HepG2 (cell line): ENCODE measurements around the gene CDR2L. TPM values are rescaled to one million over a fixed set of nuclear protein-coding genes. Genes with fewer than 3 reads are reported as not detected.

Experiments
- CAMTA2 ChIP-seq: sonication (generic); formaldehyde crosslinking; IDR thresholded peaks from 2 replicates; pipeline ENCODE4 v1.4.0; 2020; ENCODE audit warnings: mild to moderate bottlenecking, missing genetic modification reagents, borderline replicate concordance
- CREB1 ChIP-seq, 2 experiments: fragments of 450-650 bp in 1 of 2; IDR thresholded peaks; 2 replicates each; pipeline ENCODE4 v1.6.1; 2016 to 2017; ENCODE audit warnings: control low read depth in 1 of 2, mild to moderate bottlenecking in 1 of 2, missing compliant biosample characterization in 1 of 2, missing genetic modification characterization in 1 of 2
- KDM3A ChIP-seq: IDR thresholded peaks from 2 replicates; pipeline ENCODE4 v1.6.1; 2018; ENCODE audit warnings: low read depth, missing compliant biosample characterization
- NCOA1 ChIP-seq: sonication (generic); formaldehyde crosslinking; IDR thresholded peaks from 2 replicates; pipeline ENCODE4 v1.9.0; 2021; ENCODE audit warnings: missing genetic modification reagents
- NFKB2 ChIP-seq: sonication (generic); formaldehyde crosslinking; IDR thresholded peaks from 2 replicates; pipeline ENCODE4 v1.4.0; 2020; ENCODE audit warnings: missing genetic modification reagents, borderline replicate concordance
- THAP8 ChIP-seq: sonication (generic); formaldehyde crosslinking; IDR thresholded peaks from 2 replicates; pipeline ENCODE4 v1.5.1; 2020; ENCODE audit warnings: missing genetic modification reagents, mild to moderate bottlenecking, borderline replicate concordance
- YEATS4 ChIP-seq: sonication (generic); formaldehyde crosslinking; IDR thresholded peaks from 2 replicates; pipeline ENCODE4 v1.4.0; 2020; ENCODE audit warnings: missing genetic modification reagents, borderline replicate concordance
- ZBTB4 ChIP-seq: sonication (generic); formaldehyde crosslinking; IDR thresholded peaks from 2 replicates; pipeline ENCODE4 v1.4.0; 2020; ENCODE audit warnings: missing genetic modification reagents, mild to moderate bottlenecking, borderline replicate concordance
- ZNF276 ChIP-seq: sonication (generic); formaldehyde crosslinking; IDR thresholded peaks from 2 replicates; pipeline ENCODE4 v1.4.0; 2020; ENCODE audit warnings: mild to moderate bottlenecking, low read depth, missing genetic modification reagents
- ZNF33A ChIP-seq: sonication (generic); formaldehyde crosslinking; IDR thresholded peaks from 2 replicates; pipeline ENCODE4 v1.5.1; 2020; ENCODE audit warnings: missing genetic modification reagents, mild to moderate bottlenecking, moderate library complexity, borderline replicate concordance
- ZNF496 ChIP-seq: sonication (generic); formaldehyde crosslinking; IDR thresholded peaks from 2 replicates; pipeline ENCODE4 v1.8.1; 2023; ENCODE audit warnings: mild to moderate bottlenecking, moderate library complexity, missing genetic modification reagents; ENCODE audit not compliant: insufficient replicate concordance
- ZNF549 ChIP-seq: sonication (generic); formaldehyde crosslinking; IDR thresholded peaks from 2 replicates; pipeline ENCODE4 v1.5.0; 2020; ENCODE audit warnings: missing genetic modification reagents
- ZNF563 ChIP-seq: sonication (generic); formaldehyde crosslinking; IDR thresholded peaks from 2 replicates; pipeline ENCODE4 v1.8.0; 2022; ENCODE audit warnings: mild to moderate bottlenecking, moderate library complexity, missing genetic modification reagents
- ZNF703 ChIP-seq: sonication (generic); formaldehyde crosslinking; IDR thresholded peaks from 2 replicates; pipeline ENCODE4 v1.5.1; 2020; ENCODE audit warnings: missing genetic modification reagents, mild to moderate bottlenecking, moderate library complexity, borderline replicate concordance
- ZNF737 ChIP-seq: sonication (generic); formaldehyde crosslinking; IDR thresholded peaks from 2 replicates; pipeline ENCODE4 v1.5.0; 2020; ENCODE audit warnings: missing genetic modification reagents, mild to moderate bottlenecking, borderline replicate concordance
- ZNF784 ChIP-seq: sonication (generic); formaldehyde crosslinking; IDR thresholded peaks from 2 replicates; pipeline ENCODE4 v1.5.1; 2020; ENCODE audit warnings: missing genetic modification reagents, mild to moderate bottlenecking, borderline replicate concordance
- ZNF891 ChIP-seq: sonication (generic); formaldehyde crosslinking; IDR thresholded peaks from 2 replicates; pipeline ENCODE4 v1.5.0; 2020; ENCODE audit warnings: mild to moderate bottlenecking, missing genetic modification reagents
- ZSCAN31 ChIP-seq: sonication (generic); formaldehyde crosslinking; IDR thresholded peaks from 2 replicates; pipeline ENCODE4 v1.5.0; 2020; ENCODE audit warnings: low read depth, mild to moderate bottlenecking, missing genetic modification reagents
- polyA plus RNA-seq, 8 experiments: library from polyadenylated mRNA; depleted of rRNA in 3 of 8; stranded (reverse) in 7 of 8; unstranded in 1 of 8; fragments of >200 nt; fragmentation: Illumina TruSeq in 4 of 8; extraction: Trizol in 4 of 8; gene quantifications; 2 replicates each; pipeline versions ENCODE4 v1.2.1 to v1.2.3, GENCODE V29; 2011 to 2016; ENCODE audit warnings: low read depth in 4 of 8, missing spikeins in 1 of 8, mixed read lengths in 1 of 8; ENCODE audit not compliant: insufficient read depth in 1 of 8
- total RNA-seq, 5 experiments: library from RNA; depleted of rRNA; stranded (reverse); fragments of >200 nt; fragmentation: Illumina TruSeq; extraction: Trizol; gene quantifications; 2 replicates each; pipeline ENCODE4 v1.2.3, GENCODE V29; 2016; ENCODE audit warnings: low read depth in 1 of 5

The CDR2L gene
- total and polyA plus RNA-seq, 2 of the 13 experiments (the other 11 are each of a cell fraction or from before 2014, with no cell fraction given) = 1.9 to 2.1 TPM

GRCh38 chr17:75033346-75034235 lies 46.2 kb downstream of the CDR2L start (continued):
- TF ChIP-seq ZNF703 (CRISPR knock-in tag) (0 out of 2 replicates have a peak, but pooled peaks have one; percentile 25), ZNF549 (no peak), NFKB2 (CRISPR knock-in tag) (peak; percentile 71; the same call in 1 of the 2 replicates), ZNF891 (CRISPR knock-in tag) (peak; percentile 89; the same call in 1 of the 2 replicates), ZSCAN31 (CRISPR knock-in tag) (no peak; the same call in none of the 2 replicates), YEATS4 (CRISPR knock-in tag) (no peak; the same call in 1 of the 2 replicates), NCOA1 (peak; percentile 80), THAP8 (CRISPR knock-in tag) (peak; percentile 88; the same call in 1 of the 2 replicates), KDM3A (peak; percentile 64; the same call in 1 of the 2 replicates), ZNF496 (no peak), ZNF563 (CRISPR knock-in tag) (0 out of 2 replicates have a peak, but pooled peaks have one; percentile 14), ZNF33A (no peak; the same call in 1 of the 2 replicates), ZBTB4 (CRISPR knock-in tag) (no peak; the same call in 1 of the 2 replicates), CAMTA2 (no peak), ZNF276 (CRISPR knock-in tag) (peak; percentile 73; the same call in 1 of the 2 replicates), ZNF737 (CRISPR knock-in tag) (no peak), ZNF784 (CRISPR knock-in tag) (no peak), CREB1 (IDR thresholded peaks at IDR 0.05) (0 out of 2 replicates have a peak, but pooled peaks have one; percentile 19), CREB1 (CRISPR knock-in tag; IDR thresholded peaks at IDR 0.05) (no peak; the same call in 1 of the 2 replicates)
